Astrocyte (in vitro differentiated cells and primary cell): ENCODE results near the gene PHLDA2.

Experiments used
- EZH2 ChIP-seq: IDR thresholded peaks from 2 replicates; pipeline ENCODE4 v1.6.1; 2012; ENCODE audit warnings: mild to moderate bottlenecking, low read length, inconsistent platforms; ENCODE audit not compliant: insufficient read depth
- TF ChIP-seq, protein P1 (sequence below): IDR thresholded peaks from 2 replicates; pipeline ENCODE4 v1.5.1; 2011; ENCODE audit warnings: low read depth, mild to moderate bottlenecking, inconsistent platforms, low read length, moderate library complexity; ENCODE audit not compliant: insufficient read depth

GRCh38 chr11:2915473-2915872 lies 13.7 kb downstream of the PHLDA2 start:
- TF ChIP-seq, protein P1, sequence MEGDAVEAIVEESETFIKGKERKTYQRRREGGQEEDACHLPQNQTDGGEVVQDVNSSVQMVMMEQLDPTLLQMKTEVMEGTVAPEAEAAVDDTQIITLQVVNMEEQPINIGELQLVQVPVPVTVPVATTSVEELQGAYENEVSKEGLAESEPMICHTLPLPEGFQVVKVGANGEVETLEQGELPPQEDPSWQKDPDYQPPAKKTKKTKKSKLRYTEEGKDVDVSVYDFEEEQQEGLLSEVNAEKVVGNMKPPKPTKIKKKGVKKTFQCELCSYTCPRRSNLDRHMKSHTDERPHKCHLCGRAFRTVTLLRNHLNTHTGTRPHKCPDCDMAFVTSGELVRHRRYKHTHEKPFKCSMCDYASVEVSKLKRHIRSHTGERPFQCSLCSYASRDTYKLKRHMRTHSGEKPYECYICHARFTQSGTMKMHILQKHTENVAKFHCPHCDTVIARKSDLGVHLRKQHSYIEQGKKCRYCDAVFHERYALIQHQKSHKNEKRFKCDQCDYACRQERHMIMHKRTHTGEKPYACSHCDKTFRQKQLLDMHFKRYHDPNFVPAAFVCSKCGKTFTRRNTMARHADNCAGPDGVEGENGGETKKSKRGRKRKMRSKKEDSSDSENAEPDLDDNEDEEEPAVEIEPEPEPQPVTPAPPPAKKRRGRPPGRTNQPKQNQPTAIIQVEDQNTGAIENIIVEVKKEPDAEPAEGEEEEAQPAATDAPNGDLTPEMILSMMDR = no peak
- TF ChIP-seq EZH2 = no peak
